ENCODE results near the gene AMIGO3.

Gene AMIGO3

GRCh38 chr3:49700453-49701128 is 18.9 kb downstream of the AMIGO3 start:
- H3K36me3 ChIP-seq (ENCODE audit: control insufficient read depth in 2 of 2, insufficient read depth in 1 of 2, low read length in 2 of 2): peaks cover 0 to 86% of the 10 kb centered on the region in 2 experiments; a peak in 1 of 3 replicates
- POLR2A ChIA-PET: interaction anchor here (0.6 kb wide), 1 partner anchor 125 kb away, joined by 3 read pairs; no protein-coding TSS in a partner anchor
- H3K4me3 ChIP-seq (ENCODE audit: low read depth, low read length): no peak overlapping the region
- no peaks in the 10 kb centered on the region for H3K4me1 ChIP-seq (ENCODE audit: control insufficient read depth, insufficient read depth, low read length)
- TF ChIP-seq BCL11A (tag by site-specific recombination; IDR thresholded peaks at IDR 0.05; ENCODE audit: low read depth) (no peak), ZNF416 (tag by site-specific recombination; IDR thresholded peaks at IDR 0.05) (no peak), CTCF (tag by site-specific recombination; IDR thresholded peaks at IDR 0.05) (no peak), ZNF391 (tag by site-specific recombination; IDR thresholded peaks at IDR 0.05; ENCODE audit: borderline replicate concordance, low read depth) (no peak), ZNF157 (tag by site-specific recombination; IDR thresholded peaks at IDR 0.05) (no peak), ZBTB48 (tag by site-specific recombination; IDR thresholded peaks at IDR 0.05) (no peak), ZNF302 (tag by site-specific recombination; IDR thresholded peaks at IDR 0.05; ENCODE audit: low read depth) (no peak), FEZF1 (tag by site-specific recombination; IDR thresholded peaks at IDR 0.05) (no peak), ZNF776 (tag by site-specific recombination; IDR thresholded peaks at IDR 0.05; ENCODE audit: borderline replicate concordance) (no peak), ZNF404 (tag by site-specific recombination; IDR thresholded peaks at IDR 0.05) (no peak), ZNF704 (tag by site-specific recombination; IDR thresholded peaks at IDR 0.05) (no peak), ZNF121 (tag by site-specific recombination; IDR thresholded peaks at IDR 0.05) (no peak), ZNF677 (tag by site-specific recombination; IDR thresholded peaks at IDR 0.05) (no peak), ZNF2 (tag by site-specific recombination; IDR thresholded peaks at IDR 0.05) (no peak), ZNF324 (tag by site-specific recombination; IDR thresholded peaks at IDR 0.05) (no peak), ZNF791 (tag by site-specific recombination; IDR thresholded peaks at IDR 0.05) (no peak), ZBTB49 (tag by site-specific recombination; IDR thresholded peaks at IDR 0.05; ENCODE audit: low read depth) (no peak), SCRT1 (tag by site-specific recombination; IDR thresholded peaks at IDR 0.05; ENCODE audit: borderline replicate concordance) (no peak)
- TF ChIP-seq, protein P1, sequence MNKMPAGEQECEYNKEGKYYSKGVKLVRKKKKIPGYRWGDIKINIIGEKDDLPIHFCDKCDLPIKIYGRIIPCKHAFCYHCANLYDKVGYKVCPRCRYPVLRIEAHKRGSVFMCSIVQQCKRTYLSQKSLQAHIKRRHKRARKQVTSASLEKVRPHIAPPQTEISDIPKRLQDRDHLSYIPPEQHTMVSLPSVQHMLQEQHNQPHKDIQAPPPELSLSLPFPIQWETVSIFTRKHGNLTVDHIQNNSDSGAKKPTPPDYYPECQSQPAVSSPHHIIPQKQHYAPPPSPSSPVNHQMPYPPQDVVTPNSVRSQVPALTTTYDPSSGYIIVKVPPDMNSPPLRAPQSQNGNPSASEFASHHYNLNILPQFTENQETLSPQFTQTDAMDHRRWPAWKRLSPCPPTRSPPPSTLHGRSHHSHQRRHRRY (tag by site-specific recombination; IDR thresholded peaks at IDR 0.05): no peak
- no peaks in the 10 kb centered on the region for H3K9me3 ChIP-seq (ENCODE audit: control insufficient read depth, insufficient read depth, low read depth, low read length)
- CTCF ChIA-PET: interaction anchor here (0.6 to 4.7 kb wide), 4 partner anchors 29 to 161 kb away, joined by 4 to 36 read pairs (median 10); no protein-coding TSS in a partner anchor
- H3K27ac ChIP-seq (ENCODE audit: extremely low read depth, low read depth, low read length): no peak overlapping the region

- H3K36me3 ChIP-seq (ENCODE audit: control insufficient read depth in 2 of 2, insufficient read depth in 1 of 2, low read length in 2 of 2): peaks cover 0 to 80% of the 10 kb centered on the region in 2 experiments; a peak in 1 of 3 replicates
- CTCF ChIA-PET: interaction anchor here (0.6 to 3.4 kb wide), 2 partner anchors 28 to 160 kb away, joined by 4 to 17 read pairs; no protein-coding TSS in a partner anchor
- no peak overlapping the region for H3K27ac ChIP-seq (ENCODE audit: extremely low read depth, low read depth, low read length)
Measured at GRCh38 chr3:49700014-49700413, 19.5 kb downstream of the AMIGO3 start.

More at GRCh38 chr3:49700014-49700413, 19.5 kb downstream of the AMIGO3 start:
- H3K4me1 ChIP-seq (ENCODE audit: control insufficient read depth, insufficient read depth, low read length): no peaks in the 10 kb centered on the region
- POLR2A ChIA-PET: no interaction called here
- no peaks in the 10 kb centered on the region for H3K9me3 ChIP-seq (ENCODE audit: control insufficient read depth, insufficient read depth, low read depth, low read length)
- TF ChIP-seq ZNF560 (tag by site-specific recombination; IDR thresholded peaks at IDR 0.05; ENCODE audit: borderline replicate concordance) (no peak), ZNF223 (tag by site-specific recombination; IDR thresholded peaks at IDR 0.05) (no peak), BCL11A (tag by site-specific recombination; IDR thresholded peaks at IDR 0.05; ENCODE audit: low read depth) (no peak), ZNF10 (tag by site-specific recombination; IDR thresholded peaks at IDR 0.05) (no peak), ZFP37 (tag by site-specific recombination; IDR thresholded peaks at IDR 0.05) (no peak), ZNF792 (tag by site-specific recombination; IDR thresholded peaks at IDR 0.05) (no peak), ZBTB20 (tag by site-specific recombination; IDR thresholded peaks at IDR 0.05) (no peak), ZNF239 (tag by site-specific recombination; IDR thresholded peaks at IDR 0.05) (no peak)
- H3K4me3 ChIP-seq (ENCODE audit: low read depth, low read length): no peak overlapping the region

All from HEK293 (cell line).